SH-SY5Y (cell line): ENCODE measurements around the gene EDN1.

ENCODE experiments used
- GATA2 ChIP-seq: IDR thresholded peaks from 2 replicates; pipeline ENCODE4 v1.6.1; 2011; ENCODE audit warnings: mild to moderate bottlenecking, low read depth, low read length
- GATA3 ChIP-seq: IDR thresholded peaks from 2 replicates; pipeline ENCODE4 v1.6.1; 2011; ENCODE audit warnings: low read depth, mild to moderate bottlenecking, low read length, moderate library complexity

DNA sequence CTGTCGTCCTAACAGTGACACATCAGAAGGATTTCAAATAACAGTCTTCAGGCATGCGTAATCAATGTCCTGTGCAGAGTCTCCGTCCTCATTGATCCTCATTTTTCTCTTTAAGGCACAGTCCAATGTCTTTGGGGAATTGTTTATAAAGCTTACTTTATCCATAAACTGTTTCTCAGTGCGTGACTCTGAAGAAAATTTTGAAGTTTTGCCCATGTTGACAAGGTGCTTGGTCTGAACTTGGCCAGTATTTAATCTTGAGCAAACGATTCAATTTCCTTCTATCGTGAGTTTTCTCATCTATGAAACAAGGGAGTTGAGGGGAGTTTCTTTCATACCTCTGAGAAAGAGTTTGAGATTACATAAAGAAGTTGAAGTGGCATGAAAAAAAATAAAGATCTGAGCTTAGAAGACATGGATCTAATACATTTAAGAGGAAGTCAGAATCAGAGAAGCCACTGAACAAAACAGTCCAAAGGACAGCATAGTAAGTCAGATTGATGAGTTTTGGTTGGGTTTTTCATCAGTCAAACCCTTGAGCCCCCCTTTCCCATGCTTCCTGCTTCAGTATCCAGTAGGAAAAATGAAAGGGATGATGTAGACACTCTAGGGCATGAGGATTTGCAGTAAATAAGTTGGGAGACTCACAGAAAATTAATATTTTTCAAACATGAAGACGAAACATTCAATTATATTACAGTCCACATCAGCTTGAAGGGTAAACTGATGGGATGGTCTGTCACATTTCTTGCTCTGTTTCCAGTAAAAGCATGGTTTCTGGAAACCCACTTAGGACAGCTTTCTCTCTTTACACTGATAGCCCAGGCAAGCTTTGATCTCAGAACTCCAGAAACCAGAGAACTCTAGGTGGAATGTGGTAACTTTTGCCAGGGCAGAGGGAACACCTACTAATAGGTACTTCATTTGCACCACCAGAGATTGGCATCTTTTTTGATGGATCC lies 8.1 kb downstream of the EDN1 start:
- TF ChIP-seq GATA2 (no peak), GATA3 (no peak)
